Stimulated activated CD8-positive, alpha-beta memory T cell treated with anti-CD3 and anti-CD28 coated beads, Interleukin-12 subunit alpha, Interleukin-12 subunit beta, amount 100 ng/mL, for 4 hours (primary cell): Measurements from ENCODE around the gene ANKRD6.

ENCODE experiments used
- DNase-seq: peaks from one replicate; pipeline ENCODE4 v3.0.0-alpha.2; 2020; ENCODE audit warnings: low read depth

ANKRD6 gene

GRCh38 chr6:89509777-89510281 lies 76.9 kb downstream of the ANKRD6 start:
- DNase-seq: no peak

GRCh38 chr6:89510393-89510792 lies 77.4 kb downstream of the ANKRD6 start:
- no peak for DNase-seq

GRCh38 chr6:89518352-89519055 lies 85.6 kb downstream of the ANKRD6 start:
- DNase-seq: no peak

GRCh38 chr6:89520736-89521135 lies 87.8 kb downstream of the ANKRD6 start:
- DNase-seq: no peak

GRCh38 chr6:89522778-89523177 lies 89.8 kb downstream of the ANKRD6 start:
- no peak for DNase-seq

- no peak for DNase-seq
Observed at GRCh38 chr6:89525786-89526562, 93.0 kb downstream of the ANKRD6 start.

- DNase-seq: no peak
Observed at GRCh38 chr6:89526563-89526869, 93.6 kb downstream of the ANKRD6 start.

- DNase-seq: no peak
Observed at GRCh38 chr6:89527634-89528033, 94.7 kb downstream of the ANKRD6 start.

GRCh38 chr6:89528866-89529265 lies 95.9 kb downstream of the ANKRD6 start:
- no peak for DNase-seq

GRCh38 chr6:89530982-89531381 lies 98.0 kb downstream of the ANKRD6 start:
- DNase-seq: no peak

GRCh38 chr6:89536231-89536630 lies 103.3 kb downstream of the ANKRD6 start:
- DNase-seq: no peak

GRCh38 chr6:89539779-89540178 lies 106.8 kb downstream of the ANKRD6 start:
- DNase-seq: no peak

GRCh38 chr6:89542081-89542857 lies 109.3 kb downstream of the ANKRD6 start:
- DNase-seq: no peak

- no peak for DNase-seq
Observed at GRCh38 chr6:89542866-89543265, 109.9 kb downstream of the ANKRD6 start.

GRCh38 chr6:89547281-89547680 lies 114.3 kb downstream of the ANKRD6 start:
- DNase-seq: no peak

- no peak for DNase-seq
Observed at GRCh38 chr6:89553431-89553830, 120.5 kb downstream of the ANKRD6 start.

GRCh38 chr6:89554106-89554505 lies 121.2 kb downstream of the ANKRD6 start:
- no peak for DNase-seq

GRCh38 chr6:89555031-89555430 lies 122.1 kb downstream of the ANKRD6 start:
- no peak for DNase-seq

GRCh38 chr6:89555806-89556205 lies 122.9 kb downstream of the ANKRD6 start:
- DNase-seq: no peak

- DNase-seq: no peak
Observed at GRCh38 chr6:89559487-89559886, 126.5 kb downstream of the ANKRD6 start.

GRCh38 chr6:89562093-89562973 lies 129.4 kb downstream of the ANKRD6 start:
- DNase-seq: no peak

- no peak for DNase-seq
Observed at GRCh38 chr6:89563866-89564265, 130.9 kb downstream of the ANKRD6 start.
